VCaP (cell line): ENCODE results near the gene SELENON.

ENCODE experiments used
- H3K27ac ChIP-seq: fragments of 450-650 bp; 2 replicates; pipeline ENCODE4 v1.5.1; 2017
- CTCF ChIP-seq: fragments of 450-650 bp; conservative IDR thresholded peaks from 2 replicates; pipeline ENCODE4 v1.5.1; 2017; ENCODE audit warnings: mild to moderate bottlenecking, moderate library complexity

Gene SELENON

DNA sequence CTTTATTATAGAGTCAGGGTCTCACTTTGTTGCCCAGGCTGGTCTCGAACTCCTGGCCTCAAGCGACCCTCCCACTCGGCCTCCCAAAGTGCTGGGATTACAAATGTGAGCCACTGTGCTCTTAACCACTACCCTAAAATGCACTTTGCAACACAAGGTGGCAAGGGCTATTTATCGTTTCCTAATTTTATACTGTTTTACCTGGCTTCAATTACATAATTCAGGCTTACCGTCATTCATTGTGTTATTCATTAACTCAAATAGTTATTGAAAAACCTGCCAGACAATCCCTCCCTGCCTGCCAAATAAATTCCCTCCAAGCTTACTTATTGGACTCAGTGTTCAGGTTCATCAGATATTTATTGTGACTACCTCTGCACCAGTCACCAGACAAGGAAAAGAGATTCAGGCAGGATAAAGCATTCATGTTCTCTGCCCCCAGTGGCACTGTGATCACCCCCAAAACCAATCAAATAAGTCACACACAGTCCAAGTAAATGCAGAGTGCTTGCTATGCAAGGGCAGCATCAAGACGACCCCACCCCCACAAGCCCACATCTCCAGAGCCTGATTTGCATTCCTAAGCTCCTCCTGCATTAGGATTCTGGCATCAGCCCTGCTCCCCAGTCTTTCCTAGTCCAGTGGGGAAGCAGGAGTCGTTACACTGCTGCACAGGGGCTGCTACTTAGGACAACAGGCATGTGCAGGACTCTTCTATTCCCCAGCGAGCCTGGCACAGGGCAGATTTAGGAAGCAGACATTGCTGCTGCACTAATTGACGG is 67.4 kb downstream of the SELENON start:
- peak overlapping the region; percentile 97 for H3K27ac ChIP-seq

More for the DNA sequence above, 67.4 kb downstream of the SELENON start:
- no peak for TF ChIP-seq CTCF
